Ammon's horn (tissue), 1 donor: ENCODE results near the gene CFL1.
"Not testable (repeated sequence)": the region's sequence is repeated elsewhere in the genome, so short reads cannot be mapped to it uniquely, and the experiment has no call there.

Experiments used
- DNase-seq: peaks from one replicate; pipeline ENCODE4 v3.0.0-alpha.2; 2016; ENCODE audit warnings: low spot score

CFL1 gene

GRCh38 chr11:65856689-65857499 lies 1.1 kb downstream of the CFL1 start:
- peak; percentile 82 for DNase-seq

- DNase-seq, result peak; percentile 2
These were observed 2.0 kb downstream of the CFL1 start for GRCh38 chr11:65855927-65856363.

GRCh38 chr11:65854852-65855837 lies 2.8 kb downstream of the CFL1 start:
- peak; percentile 1 for DNase-seq

GRCh38 chr11:65854161-65854592 lies 3.8 kb downstream of the CFL1 start:
- DNase-seq, result no peak

GRCh38 chr11:65853246-65853979 lies 4.6 kb downstream of the CFL1 start:
- DNase-seq, result no peak

- DNase-seq, result peak; percentile 1
These were observed 5.3 kb downstream of the CFL1 start for GRCh38 chr11:65852508-65853245.

- DNase-seq, result no peak
These were observed 6.0 kb downstream of the CFL1 start for GRCh38 chr11:65851811-65852507.

GRCh38 chr11:65851083-65851579 lies 6.8 kb downstream of the CFL1 start:
- DNase-seq, result no peak

- DNase-seq, result no peak
These were observed 7.5 kb downstream of the CFL1 start for GRCh38 chr11:65850217-65851082.

GRCh38 chr11:65849771-65850216 lies 8.2 kb downstream of the CFL1 start:
- no peak for DNase-seq

GRCh38 chr11:65849366-65849765 lies 8.6 kb downstream of the CFL1 start:
- no peak for DNase-seq

GRCh38 chr11:65848693-65849092 lies 9.3 kb downstream of the CFL1 start:
- not testable (repeated sequence) for DNase-seq

- no peak for DNase-seq
These were observed 10.2 kb downstream of the CFL1 start for GRCh38 chr11:65847746-65848145.

GRCh38 chr11:65844231-65844872 lies 13.6 kb downstream of the CFL1 start:
- no peak for DNase-seq

GRCh38 chr11:65843811-65844210 lies 14.2 kb downstream of the CFL1 start:
- DNase-seq, result no peak

GRCh38 chr11:65842144-65842543 lies 15.8 kb downstream of the CFL1 start:
- no peak for DNase-seq

GRCh38 chr11:65834202-65834601 lies 23.8 kb downstream of the CFL1 start:
- no peak for DNase-seq

- DNase-seq, result peak; percentile 98
These were observed 24.5 kb downstream of the CFL1 start, which contains the start of gene SNX32 for GRCh38 chr11:65833297-65834030. Gene SNX32 (plus strand): TSS chr11:65833963. CDS start chr11:65834066, 103 bp downstream.
